Activated naive CD8-positive, alpha-beta T cell (primary cell): Measurements from ENCODE around the gene CYP2U1.
"Not testable (repeated sequence)": the region's sequence is repeated elsewhere in the genome, so short reads cannot be mapped to it uniquely, and the experiment has no call there.

Experiments
- H3K27ac Mint-ChIP-seq: one replicate; pipeline ENCODE4 v1.8.0; 2021; ENCODE audit warnings: mixed read lengths
- H3K27me3 Mint-ChIP-seq: one replicate; pipeline ENCODE4 v1.8.0; 2021; ENCODE audit warnings: mixed read lengths
- H3K36me3 Mint-ChIP-seq: one replicate; pipeline ENCODE4 v1.8.0; 2021; ENCODE audit warnings: mixed read lengths
- H3K4me1 Mint-ChIP-seq: one replicate; pipeline ENCODE4 v1.8.0; 2021; ENCODE audit warnings: low read depth, mixed read lengths
- H3K4me3 Mint-ChIP-seq: one replicate; pipeline ENCODE4 v1.8.0; 2021; ENCODE audit warnings: mild to moderate bottlenecking, mixed read lengths
- H3K9me3 Mint-ChIP-seq: one replicate; pipeline ENCODE4 v1.8.0; 2021; ENCODE audit warnings: low read depth, mixed read lengths

CYP2U1 gene

GRCh38 chr4:107950746-107951540, 19.6 kb downstream of the CYP2U1 start:
- no peaks in the 10 kb centered on the region for H3K4me1 Mint-ChIP-seq
- peaks cover 32% of the 10 kb centered on the region for H3K36me3 Mint-ChIP-seq
- H3K27ac Mint-ChIP-seq: no peak overlapping the region
- peaks cover 6% of the 10 kb centered on the region for H3K9me3 Mint-ChIP-seq
- no peak overlapping the region for H3K4me3 Mint-ChIP-seq
- H3K27me3 Mint-ChIP-seq: no peaks in the 10 kb centered on the region

- no peaks in the 10 kb centered on the region for H3K4me1 Mint-ChIP-seq
- no peaks in the 10 kb centered on the region for H3K27me3 Mint-ChIP-seq
- no peak overlapping the region for H3K27ac Mint-ChIP-seq
- H3K9me3 Mint-ChIP-seq: peaks cover 12% of the 10 kb centered on the region
- H3K36me3 Mint-ChIP-seq: peaks cover 37% of the 10 kb centered on the region
- no peak overlapping the region for H3K4me3 Mint-ChIP-seq
Measured at GRCh38 chr4:107951551-107951950, 20.2 kb downstream of the CYP2U1 start.

GRCh38 chr4:107956011-107956410, 24.7 kb downstream of the CYP2U1 start:
- H3K4me1 Mint-ChIP-seq: no peaks in the 10 kb centered on the region
- H3K27me3 Mint-ChIP-seq: no peaks in the 10 kb centered on the region
- no peak overlapping the region for H3K4me3 Mint-ChIP-seq
- H3K27ac Mint-ChIP-seq: no peak overlapping the region
- H3K9me3 Mint-ChIP-seq: peaks cover 12% of the 10 kb centered on the region
- H3K36me3 Mint-ChIP-seq: peaks cover 19% of the 10 kb centered on the region

GRCh38 chr4:107966903-107967302, 35.6 kb downstream of the CYP2U1 start:
- no peak overlapping the region for H3K4me3 Mint-ChIP-seq
- H3K27ac Mint-ChIP-seq: no peak overlapping the region
- H3K36me3 Mint-ChIP-seq: no peaks in the 10 kb centered on the region
- H3K27me3 Mint-ChIP-seq: no peaks in the 10 kb centered on the region
- H3K4me1 Mint-ChIP-seq: no peaks in the 10 kb centered on the region
- no peaks in the 10 kb centered on the region for H3K9me3 Mint-ChIP-seq

GRCh38 chr4:107967519-107967918, 36.2 kb downstream of the CYP2U1 start:
- not testable (repeated sequence) for H3K27ac Mint-ChIP-seq, H3K36me3 Mint-ChIP-seq

GRCh38 chr4:107967921-107968320, 36.6 kb downstream of the CYP2U1 start:
- not testable (repeated sequence) for H3K27ac Mint-ChIP-seq, H3K9me3 Mint-ChIP-seq, H3K27me3 Mint-ChIP-seq, H3K36me3 Mint-ChIP-seq, H3K4me3 Mint-ChIP-seq, H3K4me1 Mint-ChIP-seq

More at GRCh38 chr4:107967519-107967918, 36.2 kb downstream of the CYP2U1 start:
- H3K9me3 Mint-ChIP-seq, H3K4me3 Mint-ChIP-seq, H3K27me3 Mint-ChIP-seq, H3K4me1 Mint-ChIP-seq: not testable (repeated sequence)

GRCh38 chr4:107970063-107970798, 38.9 kb downstream of the CYP2U1 start:
- Mint-ChIP-seq H3K4me3 (no peak overlapping the region), H3K4me1 (no peaks in the 10 kb centered on the region), H3K27ac (no peak overlapping the region), H3K27me3 (no peaks in the 10 kb centered on the region), H3K36me3 (no peaks in the 10 kb centered on the region), H3K9me3 (no peaks in the 10 kb centered on the region)

- no peaks in the 10 kb centered on the region for H3K9me3 Mint-ChIP-seq
- no peaks in the 10 kb centered on the region for H3K36me3 Mint-ChIP-seq
- no peak overlapping the region for H3K27ac Mint-ChIP-seq
- no peaks in the 10 kb centered on the region for H3K4me1 Mint-ChIP-seq
- H3K4me3 Mint-ChIP-seq: no peak overlapping the region
- no peaks in the 10 kb centered on the region for H3K27me3 Mint-ChIP-seq
Measured at GRCh38 chr4:107972605-107973004, 41.3 kb downstream of the CYP2U1 start.

- H3K4me1 Mint-ChIP-seq: no peaks in the 10 kb centered on the region
- no peak overlapping the region for H3K27ac Mint-ChIP-seq
- H3K4me3 Mint-ChIP-seq: no peak overlapping the region
- no peaks in the 10 kb centered on the region for H3K27me3 Mint-ChIP-seq
- no peaks in the 10 kb centered on the region for H3K9me3 Mint-ChIP-seq
- no peaks in the 10 kb centered on the region for H3K36me3 Mint-ChIP-seq
Measured at GRCh38 chr4:107974523-107974922, 43.2 kb downstream of the CYP2U1 start.

GRCh38 chr4:107977482-107977881, 46.1 kb downstream of the CYP2U1 start:
- no peak overlapping the region for H3K27ac Mint-ChIP-seq
- no peaks in the 10 kb centered on the region for H3K9me3 Mint-ChIP-seq
- H3K27me3 Mint-ChIP-seq: no peaks in the 10 kb centered on the region
- no peak overlapping the region for H3K4me3 Mint-ChIP-seq
- no peaks in the 10 kb centered on the region for H3K36me3 Mint-ChIP-seq
- H3K4me1 Mint-ChIP-seq: peaks cover 4% of the 10 kb centered on the region

- Mint-ChIP-seq H3K4me1 (peaks cover 4% of the 10 kb centered on the region), H3K36me3 (no peaks in the 10 kb centered on the region), H3K27ac (no peak overlapping the region), H3K4me3 (no peak overlapping the region), H3K27me3 (no peaks in the 10 kb centered on the region), H3K9me3 (no peaks in the 10 kb centered on the region)
Measured at GRCh38 chr4:107977966-107978705, 46.8 kb downstream of the CYP2U1 start.

GRCh38 chr4:107978716-107979451, 47.5 kb downstream of the CYP2U1 start:
- H3K9me3 Mint-ChIP-seq: no peaks in the 10 kb centered on the region
- no peak overlapping the region for H3K4me3 Mint-ChIP-seq

GRCh38 chr4:107987916-107988762, 56.8 kb downstream of the CYP2U1 start:
- Mint-ChIP-seq H3K36me3 (no peaks in the 10 kb centered on the region), H3K27me3 (no peaks in the 10 kb centered on the region), H3K27ac (peak overlapping the region; percentile 71), H3K4me3 (peak overlapping the region; percentile 14), H3K9me3 (no peaks in the 10 kb centered on the region), H3K4me1 (peaks cover 47% of the 10 kb centered on the region)

More at GRCh38 chr4:107978716-107979451, 47.5 kb downstream of the CYP2U1 start:
- no peak overlapping the region for H3K27ac Mint-ChIP-seq
- H3K36me3 Mint-ChIP-seq: no peaks in the 10 kb centered on the region
- H3K4me1 Mint-ChIP-seq: peaks cover 4% of the 10 kb centered on the region
- H3K27me3 Mint-ChIP-seq: no peaks in the 10 kb centered on the region

GRCh38 chr4:107988763-107989035, 57.4 kb downstream of the CYP2U1 start:
- H3K27ac Mint-ChIP-seq: peak overlapping the region; percentile 71
- peaks cover 51% of the 10 kb centered on the region for H3K4me1 Mint-ChIP-seq
- no peaks in the 10 kb centered on the region for H3K27me3 Mint-ChIP-seq
- no peaks in the 10 kb centered on the region for H3K36me3 Mint-ChIP-seq
- H3K4me3 Mint-ChIP-seq: peak overlapping the region; percentile 14
- no peaks in the 10 kb centered on the region for H3K9me3 Mint-ChIP-seq
